HuH-7 (cell line): Measurements from ENCODE around the gene RARB.
A peak's percentile ranks its signal among the peaks of the same experiment; 100 is the strongest.

ENCODE experiments used
- DNase-seq: peaks from one replicate; pipeline ENCODE4 v3.0.0; 2011; ENCODE audit warnings: low spot score

RARB gene

GRCh38 chr3:25554376-25554775, 126.3 kb downstream of the RARB start:
- DNase-seq: no peak

GRCh38 chr3:25555695-25556437, 127.8 kb downstream of the RARB start:
- no peak for DNase-seq

GRCh38 chr3:25556447-25556846, 128.4 kb downstream of the RARB start:
- DNase-seq: no peak

DNA sequence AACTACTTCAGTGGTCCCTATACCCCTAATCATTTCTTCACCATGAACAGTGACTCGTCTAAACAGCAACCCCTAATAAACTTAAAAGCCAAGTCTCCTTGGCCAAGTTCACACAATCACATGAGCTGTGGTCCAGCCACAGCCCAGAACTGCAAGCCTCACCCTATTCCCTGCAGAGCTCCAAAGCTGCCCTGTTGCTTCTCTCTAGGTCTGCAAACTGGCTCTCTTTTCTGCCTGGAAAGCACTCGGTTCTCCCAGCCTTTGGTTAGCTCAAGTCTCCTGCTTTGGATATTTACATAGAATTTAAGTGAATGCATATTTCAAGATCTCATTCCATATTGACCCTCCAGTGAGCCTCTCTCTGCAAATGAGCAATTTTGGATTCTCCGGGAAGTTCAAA, 129.6 kb downstream of the RARB start:
- no peak for DNase-seq

DNA sequence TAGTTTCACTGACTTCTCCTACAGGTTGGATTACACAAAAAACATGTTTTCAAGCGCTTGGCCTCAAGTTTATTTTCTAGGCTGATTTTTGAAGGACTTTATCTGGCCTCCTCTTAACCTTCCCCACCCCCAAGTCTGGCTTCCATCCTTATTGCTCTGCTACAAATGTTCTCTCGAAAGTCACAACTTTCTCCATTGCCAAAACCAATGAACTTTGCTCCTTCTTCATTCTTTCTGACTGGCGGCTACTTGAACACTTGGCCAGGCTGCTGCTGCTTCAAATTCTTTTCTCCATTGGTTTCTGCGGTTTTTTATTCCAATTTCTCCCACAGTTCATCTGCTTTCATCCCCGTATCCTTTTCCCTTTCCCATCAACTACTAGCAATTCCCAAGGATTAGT, 130.1 kb downstream of the RARB start:
- no peak for DNase-seq

- no peak for DNase-seq
These were observed 130.7 kb downstream of the RARB start for GRCh38 chr3:25558796-25559195.

DNA sequence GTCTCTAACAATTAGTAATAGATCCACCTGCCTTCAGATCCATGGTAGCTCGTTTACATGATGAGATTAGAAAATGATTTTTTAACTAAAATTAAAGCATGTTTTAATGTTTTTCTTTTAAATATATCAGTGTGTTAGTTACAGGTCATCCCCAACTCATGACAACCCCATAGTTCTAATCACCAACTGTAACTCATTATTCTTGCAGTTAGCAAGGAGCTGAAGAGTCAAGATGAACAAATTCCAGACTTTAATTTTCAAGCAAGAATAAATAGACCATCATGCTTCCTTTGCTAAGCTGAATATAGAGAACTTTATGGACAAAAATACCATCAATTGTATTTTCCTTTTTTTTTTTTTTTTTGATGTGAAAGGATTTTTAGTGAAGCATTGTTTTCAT, 135.5 kb downstream of the RARB start:
- no peak for DNase-seq

- DNase-seq: no peak
These were observed 136.0 kb downstream of the RARB start for GRCh38 chr3:25564075-25564474.

DNA sequence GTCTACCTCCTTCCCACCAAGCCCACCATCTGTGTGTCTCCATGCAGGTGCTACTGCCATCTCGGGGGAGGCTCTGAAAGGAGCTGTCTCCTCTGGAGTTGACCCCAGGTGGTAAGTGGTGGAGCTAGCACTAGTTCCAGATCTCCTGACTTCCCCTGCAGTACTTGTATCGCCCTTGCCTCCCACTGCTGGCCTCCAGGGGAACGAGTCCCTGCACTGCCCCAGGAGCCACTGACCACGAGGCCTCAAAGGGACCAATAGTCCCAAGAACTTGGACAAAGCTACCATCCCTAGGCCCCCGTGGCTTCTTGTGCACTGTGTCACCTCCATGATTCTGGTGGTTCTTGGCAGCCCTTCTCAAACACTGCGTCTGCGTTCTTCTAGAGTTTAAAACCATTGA, 137.7 kb downstream of the RARB start:
- no peak for DNase-seq

GRCh38 chr3:25566358-25566920, 138.4 kb downstream of the RARB start:
- DNase-seq: peak; percentile 67

DNA sequence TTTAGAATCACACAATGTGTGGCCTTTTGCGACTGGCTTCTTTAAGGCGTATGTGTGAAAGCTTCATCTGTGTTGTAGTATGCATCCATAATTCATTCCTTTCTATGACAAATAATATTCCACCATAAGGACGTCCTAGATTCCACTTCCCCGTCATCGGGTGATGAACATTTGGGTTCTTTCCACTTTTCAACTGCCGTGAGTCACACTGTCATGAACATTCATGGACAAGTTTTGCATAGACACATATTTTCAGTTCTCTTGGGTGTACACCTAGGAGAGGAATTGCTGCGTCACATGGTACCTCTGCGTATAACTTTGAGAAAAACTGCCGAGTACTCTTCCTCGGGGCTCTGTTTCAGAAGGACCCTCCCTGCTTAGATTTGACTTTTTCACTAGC, 139.3 kb downstream of the RARB start:
- no peak for DNase-seq

DNA sequence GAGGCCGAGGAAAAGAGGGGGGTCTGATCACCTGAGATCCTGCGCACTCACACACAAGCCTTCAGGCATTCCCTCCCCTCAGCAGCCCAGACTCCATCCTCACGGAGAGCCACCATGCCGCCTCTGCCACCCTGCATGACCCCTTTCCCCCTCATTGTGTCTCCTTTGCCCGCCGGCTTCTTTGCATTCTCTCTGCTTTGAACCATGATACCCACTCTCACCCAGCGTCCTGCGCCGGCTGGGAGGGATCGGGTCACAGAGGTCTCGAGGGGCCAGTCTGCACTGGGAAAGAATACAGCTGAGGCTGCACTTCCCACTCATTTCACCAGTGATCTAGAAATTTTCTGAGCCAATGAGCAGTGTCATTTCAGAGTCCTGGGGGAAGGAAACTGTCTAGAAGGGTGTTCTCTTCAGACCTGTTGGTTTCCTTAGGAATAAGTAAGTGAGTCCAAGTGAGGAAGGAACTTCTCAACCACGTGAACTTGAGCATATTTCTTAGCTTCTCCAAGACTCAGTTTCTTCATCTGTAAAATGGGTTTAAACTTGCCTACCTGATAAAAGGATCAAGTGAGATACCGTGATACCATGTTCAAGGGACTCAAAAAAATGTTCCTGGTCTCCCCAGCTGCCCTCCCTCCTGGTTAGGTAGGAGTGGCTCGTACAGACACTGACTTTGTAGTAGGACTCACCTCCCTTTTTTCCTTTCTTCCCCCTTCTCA, 139.9 kb downstream of the RARB start:
- no peak for DNase-seq

DNA sequence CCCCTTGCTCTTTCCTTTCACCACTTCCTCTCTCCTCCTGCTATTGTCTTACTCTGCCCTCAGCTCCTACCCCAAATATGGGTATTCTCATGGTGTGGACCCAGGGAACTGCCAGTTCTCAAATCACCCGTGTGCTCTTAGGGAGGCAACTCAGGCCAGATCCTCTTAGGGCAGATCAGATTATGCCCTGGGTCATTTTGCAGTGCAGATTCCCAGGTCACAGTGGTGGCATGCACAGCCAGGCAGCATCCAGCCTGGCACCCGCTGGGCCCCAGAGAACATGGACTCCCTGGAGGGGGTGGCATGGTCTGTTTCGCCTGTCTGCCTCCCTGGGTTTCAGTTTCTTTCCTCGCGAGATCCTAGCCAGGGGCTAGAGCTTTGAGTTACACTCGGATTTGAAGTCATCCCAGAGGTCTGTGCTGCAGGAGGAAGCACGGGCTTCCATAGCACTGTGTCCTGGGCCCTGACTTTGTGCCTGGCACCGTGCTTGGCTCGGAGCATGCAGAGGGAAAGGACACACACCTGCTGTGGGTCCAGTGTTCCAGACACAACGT, 140.5 kb downstream of the RARB start:
- DNase-seq: no peak

DNA sequence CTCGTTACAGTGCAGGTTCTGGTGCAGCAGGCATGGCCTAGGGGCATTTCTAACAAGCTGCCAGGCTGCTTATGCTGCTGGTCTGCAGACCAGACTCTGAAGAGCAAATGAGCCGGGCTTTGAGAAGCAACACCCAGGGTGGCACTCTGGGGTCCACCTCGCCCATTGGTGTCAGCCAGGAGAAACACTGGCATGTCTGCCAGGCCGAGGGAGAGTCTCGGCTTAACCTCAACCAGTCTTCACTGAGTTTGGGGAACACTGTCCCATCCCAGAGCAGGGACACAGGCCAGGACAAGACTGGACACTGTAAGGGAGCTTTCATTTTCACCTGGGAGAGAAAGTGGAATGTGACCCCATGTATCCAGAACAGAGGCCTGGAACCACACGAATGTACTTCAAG, 143.2 kb downstream of the RARB start:
- no peak for DNase-seq

DNA sequence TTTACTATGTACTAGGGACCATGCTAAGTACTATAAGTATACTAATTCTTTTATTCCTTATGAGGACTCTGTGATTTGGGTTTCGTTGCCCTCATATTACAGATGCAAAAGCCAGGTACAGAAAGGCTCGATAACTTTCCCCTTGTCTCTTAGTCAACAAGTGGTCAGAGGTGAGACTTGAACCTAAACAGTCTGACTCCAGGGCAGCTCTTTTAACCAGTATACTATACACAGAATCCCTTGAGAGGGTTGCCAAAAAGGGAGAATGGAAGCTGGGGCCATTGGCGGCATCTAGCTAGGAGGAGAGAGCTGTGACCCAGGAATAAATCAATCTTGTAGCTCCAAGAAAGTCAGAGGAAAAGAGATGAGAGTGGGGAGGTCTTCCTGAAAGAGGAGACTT, 144.3 kb downstream of the RARB start:
- no peak for DNase-seq

DNA sequence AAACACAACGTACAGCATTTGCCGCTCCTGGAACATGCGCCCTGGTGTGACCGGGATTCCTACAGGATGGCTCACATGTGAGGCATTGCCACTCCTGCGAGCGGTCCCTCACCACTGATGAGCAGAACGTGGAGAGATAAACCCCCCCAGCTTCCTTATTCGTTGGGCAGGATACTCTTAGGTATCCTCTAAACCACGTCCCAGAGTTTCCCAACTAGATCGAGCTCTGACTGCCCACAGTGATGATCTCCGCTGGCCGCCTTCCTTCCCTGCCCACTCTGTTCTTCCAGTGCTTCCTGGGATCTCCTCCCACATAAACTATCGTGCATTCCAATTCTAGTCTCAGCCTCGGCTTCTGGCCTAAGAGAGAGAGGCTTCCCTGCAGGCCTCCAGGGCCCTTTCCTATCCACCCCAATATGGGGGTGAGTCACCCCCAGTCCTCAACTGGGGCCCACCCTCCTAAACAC, 144.9 kb downstream of the RARB start:
- no peak for DNase-seq

DNA sequence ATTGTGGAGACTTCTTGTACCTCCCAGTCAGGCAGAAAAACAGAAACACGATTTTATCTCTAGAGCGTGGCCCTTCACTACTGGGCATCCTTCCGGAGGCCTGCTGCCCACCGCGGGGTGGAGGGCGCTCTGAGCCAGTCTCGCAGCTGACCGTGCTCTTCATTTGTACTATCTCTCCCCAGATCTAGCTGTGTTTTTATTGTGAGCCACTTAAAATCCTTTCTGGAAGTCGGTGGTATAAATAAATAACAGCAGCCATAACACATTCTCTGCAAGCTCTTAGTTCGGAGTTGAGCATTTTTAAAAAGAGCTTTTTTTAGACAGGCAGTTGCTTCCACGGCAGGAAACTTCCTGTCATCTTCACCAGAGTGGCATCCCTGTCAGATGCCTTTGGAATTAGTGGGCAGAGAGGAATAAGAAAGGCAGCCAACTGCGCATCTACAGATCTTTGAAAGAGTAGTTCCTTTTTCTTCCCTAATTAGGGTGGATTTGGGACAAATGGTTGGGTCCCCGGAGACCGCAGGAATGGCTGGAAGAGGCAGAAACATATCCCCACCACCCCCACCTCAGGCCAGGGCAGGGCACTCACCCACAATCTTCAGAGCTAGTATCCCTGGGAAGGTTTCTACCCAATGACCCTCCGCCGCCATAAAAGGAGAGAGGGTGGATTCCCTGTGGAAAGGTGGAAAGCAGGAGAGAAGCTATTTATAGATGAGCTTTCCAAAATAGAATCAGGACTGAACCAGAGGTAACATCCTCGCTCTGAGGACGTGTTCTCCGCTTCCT, 145.5 kb downstream of the RARB start:
- no peak for DNase-seq

DNA sequence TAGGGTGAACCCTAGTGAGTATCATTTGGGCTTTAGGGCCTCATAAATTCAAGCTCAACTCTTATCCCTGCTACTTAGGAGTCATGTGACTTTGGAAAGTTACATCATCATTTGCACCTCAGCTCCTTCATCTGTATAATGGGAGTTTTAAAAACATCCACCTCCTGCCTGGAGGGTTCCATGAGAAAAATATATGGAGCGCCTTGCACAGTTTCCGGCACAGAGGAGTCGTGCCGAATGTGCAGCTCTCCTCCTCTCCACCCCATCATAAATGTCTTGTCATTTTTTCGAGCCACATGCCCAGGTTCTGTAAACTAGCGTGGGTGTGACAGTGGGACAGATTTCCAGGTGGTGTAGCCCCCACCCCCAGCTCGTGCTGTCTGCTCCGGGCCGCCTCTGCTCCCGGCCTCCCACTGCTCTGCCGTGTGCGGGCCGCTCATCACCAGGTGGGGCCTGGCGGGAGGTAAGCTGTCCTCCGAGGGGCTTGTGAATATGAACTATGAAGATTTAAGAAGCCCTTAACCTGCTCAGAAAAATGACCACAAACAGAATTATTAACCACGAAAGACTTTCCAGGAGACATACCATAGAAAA, 146.2 kb downstream of the RARB start:
- DNase-seq: no peak

DNA sequence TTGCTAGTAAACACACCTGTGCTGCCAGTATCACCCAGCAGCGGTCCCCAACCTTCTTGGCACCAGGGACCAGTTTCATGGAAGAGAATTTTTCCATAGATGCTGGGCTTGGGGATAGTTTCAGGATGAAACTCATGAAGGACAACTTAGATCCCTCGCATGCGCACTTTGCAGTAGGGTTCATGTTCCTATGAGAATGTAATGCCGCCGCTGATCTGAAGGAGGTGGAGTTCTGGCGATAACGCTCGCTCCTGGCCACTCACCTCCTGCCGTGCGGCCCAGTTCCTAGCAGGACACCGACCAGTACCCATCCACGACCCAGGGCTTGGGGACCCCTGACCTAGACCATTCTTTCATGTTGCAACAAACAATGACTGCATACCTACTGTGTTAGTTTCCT, 146.9 kb downstream of the RARB start:
- DNase-seq: no peak

DNA sequence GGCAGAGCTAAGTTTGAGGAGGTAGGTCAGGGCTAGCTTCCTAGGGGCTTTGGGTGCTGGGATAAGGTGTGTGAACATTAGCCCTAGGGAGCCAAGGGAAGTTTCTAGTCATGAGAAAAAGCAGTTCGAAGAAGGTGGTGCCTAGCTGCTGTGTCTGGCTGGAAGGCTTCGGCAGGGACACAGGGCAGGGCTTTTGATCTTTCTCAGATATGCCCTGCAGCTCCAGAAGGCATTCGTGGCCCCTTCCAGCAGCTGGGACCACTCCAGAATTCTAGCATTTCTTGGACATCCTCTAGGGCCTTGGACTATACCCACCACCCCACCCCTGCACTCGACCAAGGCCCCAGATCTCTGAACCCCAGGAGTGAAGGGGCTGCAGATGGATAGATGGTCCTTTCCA, 148.1 kb downstream of the RARB start:
- DNase-seq: no peak

- no peak for DNase-seq
These were observed 148.9 kb downstream of the RARB start for GRCh38 chr3:25576831-25577454.
